IMR-90 (cell line): ENCODE measurements around the gene RPL26.

Experiments used
- BHLHE40 ChIP-seq: fragments of 150-350 bp; IDR thresholded peaks from 2 replicates; pipeline ENCODE4 v1.6.1; 2016; ENCODE audit warnings: mild to moderate bottlenecking, low read depth, low read length
- CHD1 ChIP-seq: IDR thresholded peaks from 2 replicates; pipeline ENCODE4 v1.6.1; 2012; ENCODE audit warnings: low read depth, low read length, improper control_type of control experiment
- MAFK ChIP-seq: IDR thresholded peaks from 2 replicates; pipeline ENCODE4 v1.6.1; 2012; ENCODE audit warnings: low read depth, low read length, improper control_type of control experiment
- MAZ ChIP-seq: IDR thresholded peaks from 2 replicates; pipeline ENCODE4 v1.6.1; 2012; ENCODE audit warnings: low read depth, mild to moderate bottlenecking, low read length, improper control_type of control experiment, moderate library complexity, borderline replicate concordance
- MXI1 ChIP-seq: IDR thresholded peaks from 2 replicates; pipeline ENCODE4 v1.6.1; 2012; ENCODE audit warnings: low read depth, mild to moderate bottlenecking, low read length, moderate library complexity, borderline replicate concordance
- POLR2A ChIP-seq: IDR thresholded peaks from 2 replicates; pipeline ENCODE4 v1.6.1; 2012; ENCODE audit warnings: mild to moderate bottlenecking, low read depth, low read length
- RAD21 ChIP-seq: IDR thresholded peaks from 2 replicates; pipeline ENCODE4 v1.6.1; 2012; ENCODE audit warnings: low read length, improper control_type of control experiment
- RCOR1 ChIP-seq: IDR thresholded peaks from 2 replicates; pipeline ENCODE4 v1.6.1; 2012; ENCODE audit warnings: mild to moderate bottlenecking, low read length, improper control_type of control experiment; ENCODE audit not compliant: insufficient replicate concordance
- RFX5 ChIP-seq: IDR thresholded peaks from 2 replicates; pipeline ENCODE4 v1.8.0; 2012; ENCODE audit warnings: low read depth, mild to moderate bottlenecking, low read length, moderate library complexity
- SMC3 ChIP-seq: fragments of 150-350 bp; IDR thresholded peaks from 2 replicates; pipeline ENCODE4 v1.6.1; 2016; ENCODE audit warnings: low read depth, mild to moderate bottlenecking, antibody characterized with exemption, low read length, moderate library complexity
- TF ChIP-seq, protein P1 (sequence below): conservative IDR thresholded peaks from 2 replicates; pipeline ENCODE4 v1.5.1; 2012; ENCODE audit warnings: mild to moderate bottlenecking, low read depth, low read length, improper control_type of control experiment
- TF ChIP-seq, protein P2 (sequence below): fragments of 150-350 bp; IDR thresholded peaks from 2 replicates; pipeline ENCODE4 v1.6.1; 2017; ENCODE audit warnings: mild to moderate bottlenecking, antibody characterized with exemption, low read length, low read depth
- TF ChIP-seq, protein P3 (sequence below): fragments of 150-350 bp; IDR thresholded peaks from 2 replicates; pipeline ENCODE4 v1.6.1; 2016; ENCODE audit warnings: low read depth, mild to moderate bottlenecking, low read length, moderate library complexity, borderline replicate concordance

DNA sequence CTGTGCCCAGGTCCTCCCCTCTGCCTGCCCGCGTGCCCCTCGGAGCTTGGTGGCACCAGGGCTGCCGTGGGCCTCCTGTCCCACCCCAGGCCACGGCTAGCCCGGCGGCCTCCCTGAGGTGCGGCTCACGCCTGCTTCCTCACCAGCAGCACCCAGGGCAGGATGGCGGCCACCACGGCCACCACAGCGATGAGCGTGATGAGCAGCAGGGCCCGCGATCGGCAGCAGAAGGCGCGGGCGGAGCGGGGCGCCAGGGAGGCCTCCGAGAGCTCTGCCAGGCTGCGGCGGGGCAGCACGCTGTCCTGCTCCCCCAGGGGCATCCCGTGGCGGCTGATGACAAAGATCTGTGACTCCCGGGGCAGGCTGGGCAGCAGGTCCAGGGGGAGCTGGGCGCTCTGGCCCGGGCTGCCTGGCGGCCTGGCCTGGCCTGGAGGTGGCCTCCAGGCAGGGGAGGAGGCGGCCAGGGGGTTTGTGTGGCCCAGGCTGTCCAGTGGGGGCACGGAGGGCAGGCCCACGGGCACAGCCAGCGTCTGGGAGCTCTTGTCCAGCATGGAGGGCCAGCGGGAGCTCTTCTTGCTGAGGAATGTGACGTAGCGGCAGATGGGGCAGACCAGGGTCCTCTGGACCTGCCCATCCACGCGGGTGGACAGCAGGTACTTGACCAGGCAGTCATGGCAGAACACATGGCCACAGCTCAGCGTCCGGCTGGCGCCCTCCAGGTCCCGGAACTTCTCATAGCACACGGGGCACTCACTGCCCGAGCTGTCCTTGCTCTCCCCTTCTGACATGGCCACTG is 9.9 kb upstream of the RPL26 start:
- no peak for TF ChIP-seq RAD21
- TF ChIP-seq SMC3, result no peak
- TF ChIP-seq, protein P1, sequence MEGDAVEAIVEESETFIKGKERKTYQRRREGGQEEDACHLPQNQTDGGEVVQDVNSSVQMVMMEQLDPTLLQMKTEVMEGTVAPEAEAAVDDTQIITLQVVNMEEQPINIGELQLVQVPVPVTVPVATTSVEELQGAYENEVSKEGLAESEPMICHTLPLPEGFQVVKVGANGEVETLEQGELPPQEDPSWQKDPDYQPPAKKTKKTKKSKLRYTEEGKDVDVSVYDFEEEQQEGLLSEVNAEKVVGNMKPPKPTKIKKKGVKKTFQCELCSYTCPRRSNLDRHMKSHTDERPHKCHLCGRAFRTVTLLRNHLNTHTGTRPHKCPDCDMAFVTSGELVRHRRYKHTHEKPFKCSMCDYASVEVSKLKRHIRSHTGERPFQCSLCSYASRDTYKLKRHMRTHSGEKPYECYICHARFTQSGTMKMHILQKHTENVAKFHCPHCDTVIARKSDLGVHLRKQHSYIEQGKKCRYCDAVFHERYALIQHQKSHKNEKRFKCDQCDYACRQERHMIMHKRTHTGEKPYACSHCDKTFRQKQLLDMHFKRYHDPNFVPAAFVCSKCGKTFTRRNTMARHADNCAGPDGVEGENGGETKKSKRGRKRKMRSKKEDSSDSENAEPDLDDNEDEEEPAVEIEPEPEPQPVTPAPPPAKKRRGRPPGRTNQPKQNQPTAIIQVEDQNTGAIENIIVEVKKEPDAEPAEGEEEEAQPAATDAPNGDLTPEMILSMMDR, result no peak
- TF ChIP-seq POLR2A, result no peak
- no peak for TF ChIP-seq BHLHE40
- no peak for TF ChIP-seq MXI1
- TF ChIP-seq, protein P2, sequence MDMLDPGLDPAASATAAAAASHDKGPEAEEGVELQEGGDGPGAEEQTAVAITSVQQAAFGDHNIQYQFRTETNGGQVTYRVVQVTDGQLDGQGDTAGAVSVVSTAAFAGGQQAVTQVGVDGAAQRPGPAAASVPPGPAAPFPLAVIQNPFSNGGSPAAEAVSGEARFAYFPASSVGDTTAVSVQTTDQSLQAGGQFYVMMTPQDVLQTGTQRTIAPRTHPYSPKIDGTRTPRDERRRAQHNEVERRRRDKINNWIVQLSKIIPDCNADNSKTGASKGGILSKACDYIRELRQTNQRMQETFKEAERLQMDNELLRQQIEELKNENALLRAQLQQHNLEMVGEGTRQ, result no peak
- TF ChIP-seq MAFK, result no peak
- TF ChIP-seq, protein P3, sequence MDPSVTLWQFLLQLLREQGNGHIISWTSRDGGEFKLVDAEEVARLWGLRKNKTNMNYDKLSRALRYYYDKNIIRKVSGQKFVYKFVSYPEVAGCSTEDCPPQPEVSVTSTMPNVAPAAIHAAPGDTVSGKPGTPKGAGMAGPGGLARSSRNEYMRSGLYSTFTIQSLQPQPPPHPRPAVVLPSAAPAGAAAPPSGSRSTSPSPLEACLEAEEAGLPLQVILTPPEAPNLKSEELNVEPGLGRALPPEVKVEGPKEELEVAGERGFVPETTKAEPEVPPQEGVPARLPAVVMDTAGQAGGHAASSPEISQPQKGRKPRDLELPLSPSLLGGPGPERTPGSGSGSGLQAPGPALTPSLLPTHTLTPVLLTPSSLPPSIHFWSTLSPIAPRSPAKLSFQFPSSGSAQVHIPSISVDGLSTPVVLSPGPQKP, result no peak
- no peak for TF ChIP-seq RCOR1
- no peak for TF ChIP-seq RFX5
- TF ChIP-seq CHD1, result no peak
- TF ChIP-seq MAZ, result no peak
